Neural progenitor cell (in vitro differentiated cells): ENCODE results near the gene NTM. TPM values are rescaled to one million over a fixed set of nuclear protein-coding genes. Genes with fewer than 3 reads are reported as not detected.

ENCODE experiments used
- DNase-seq: peaks from one replicate; pipeline ENCODE4 v3.0.0-alpha.2; 2016; ENCODE audit warnings: low spot score
- H2AFZ ChIP-seq: fragments of 200-600 bp; sonication (generic); replicated peaks from 2 replicates; pipeline ENCODE4 v1.6.1; 2016; ENCODE audit warnings: antibody characterized with exemption
- H3F3A ChIP-seq: fragments of 200-600 bp; sonication (generic); 2 replicates; pipeline ENCODE4 v1.6.1; 2016; ENCODE audit warnings: antibody characterized with exemption, low read depth
- H3K27ac ChIP-seq: fragments of 200-600 bp; sonication (generic); 2 replicates; pipeline ENCODE4 v1.5.1; 2016; ENCODE audit warnings: mild to moderate bottlenecking
- H3K27me3 ChIP-seq: fragments of 200-600 bp; sonication (generic); 2 replicates; pipeline ENCODE4 v1.6.1; 2016; ENCODE audit warnings: mild to moderate bottlenecking, moderate library complexity
- H3K36me3 ChIP-seq: fragments of 200-600 bp; sonication (generic); 2 replicates; pipeline ENCODE4 v1.5.1; 2016
- H3K4me1 ChIP-seq: fragments of 200-600 bp; sonication (generic); 2 replicates; pipeline ENCODE4 v1.6.1; 2016; ENCODE audit warnings: mixed run types
- H3K4me2 ChIP-seq: fragments of 200-600 bp; sonication (generic); 2 replicates; pipeline ENCODE4 v1.6.1; 2016
- H3K4me3 ChIP-seq: fragments of 200-600 bp; sonication (generic); 2 replicates; pipeline ENCODE4 v1.5.1; 2016
- H3K79me2 ChIP-seq: fragments of 200-600 bp; sonication (generic); 2 replicates; pipeline ENCODE4 v1.6.1; 2016; ENCODE audit warnings: low read depth
- H3K9ac ChIP-seq: fragments of 200-600 bp; sonication (generic); 2 replicates; pipeline ENCODE4 v1.6.1; 2016
- H3K9me3 ChIP-seq: fragments of 200-600 bp; sonication (generic); 2 replicates; pipeline ENCODE4 v1.5.1; 2016; ENCODE audit warnings: low read depth
- H4K20me1 ChIP-seq: fragments of 200-600 bp; sonication (generic); 2 replicates; pipeline ENCODE4 v1.6.1; 2016; ENCODE audit warnings: low read depth
- H3K27ac Mint-ChIP-seq: 3 replicates; pipeline ENCODE4 v1.8.0; 2021; ENCODE audit warnings: mixed read lengths
- H3K27me3 Mint-ChIP-seq: 2 replicates; pipeline ENCODE4 v1.8.0; 2022; ENCODE audit warnings: low read depth, mild to moderate bottlenecking, inconsistent platforms, moderate library complexity, mixed read lengths; ENCODE audit not compliant: insufficient read depth
- H3K36me3 Mint-ChIP-seq: 3 replicates; pipeline ENCODE4 v1.8.0; 2021; ENCODE audit warnings: mixed read lengths
- H3K4me1 Mint-ChIP-seq: 3 replicates; pipeline ENCODE4 v1.8.0; 2021; ENCODE audit warnings: mixed read lengths
- H3K4me3 Mint-ChIP-seq: 3 replicates; pipeline ENCODE4 v1.8.0; 2021; ENCODE audit warnings: mild to moderate bottlenecking, moderate library complexity, mixed read lengths
- H3K9me3 Mint-ChIP-seq: 3 replicates; pipeline ENCODE4 v1.8.0; 2020; ENCODE audit warnings: mixed read lengths
- EZH2 ChIP-seq: fragments of 200-600 bp; sonication (generic); IDR thresholded peaks from 2 replicates; pipeline ENCODE4 v1.6.1; 2017; ENCODE audit warnings: antibody characterized with exemption, mild to moderate bottlenecking, moderate library complexity
- EZH2phosphoT487 ChIP-seq: fragments of 200-600 bp; sonication (generic); IDR thresholded peaks from 2 replicates; pipeline ENCODE4 v1.6.1; 2017; ENCODE audit warnings: antibody characterized with exemption
- total RNA-seq: library from RNA; depleted of rRNA; stranded (reverse); fragments of >200 nt; gene quantifications from 2 replicates; pipeline ENCODE4 v1.2.3, GENCODE V29; 2015; ENCODE audit warnings: low replicate concordance
- TF ChIP-seq, protein P1 (sequence below): fragments of 200-600 bp; sonication (generic); IDR thresholded peaks from 2 replicates; pipeline ENCODE4 v1.5.1; 2017; ENCODE audit warnings: antibody characterized with exemption, mild to moderate bottlenecking

NTM gene
- total RNA-seq, 1 donor from 2014 or later, result 4.3 TPM

DNA sequence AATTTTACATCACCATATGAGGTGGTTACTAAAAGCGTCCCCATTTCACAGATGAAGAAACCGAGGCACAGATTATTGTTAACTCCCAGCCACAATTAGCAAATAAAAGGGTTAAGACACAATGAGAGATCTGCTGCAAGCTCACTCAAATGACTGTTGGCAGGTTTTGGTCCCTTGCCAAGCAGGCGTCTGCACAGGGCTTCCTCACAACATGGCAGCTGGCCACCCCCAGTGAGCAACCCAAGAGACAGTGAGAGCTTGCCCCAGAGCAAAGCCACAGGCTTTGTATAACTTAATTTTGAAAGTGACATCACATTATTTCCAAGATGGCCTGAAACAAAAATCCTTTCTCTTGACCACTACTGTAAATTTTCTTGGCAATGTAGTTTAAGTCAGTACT, 217.6 kb downstream of the NTM start:
- Histone ChIP-seq H3F3A (peaks cover 16% of the 10 kb centered on the region), H2AFZ (no peak overlapping the region), H3K79me2 (no peaks in the 10 kb centered on the region), H3K4me1 (peaks cover 34% of the 10 kb centered on the region), H3K9me3 (no peaks in the 10 kb centered on the region), H3K36me3 (no peaks in the 10 kb centered on the region), H3K4me3 (no peak overlapping the region), H3K9ac (no peak overlapping the region), H3K27ac (no peak overlapping the region), H3K4me2 (no peak overlapping the region), H3K27me3 (no peaks in the 10 kb centered on the region), H4K20me1 (no peaks in the 10 kb centered on the region)
- Mint-ChIP-seq H3K4me3 (no peak overlapping the region), H3K27ac (no peak overlapping the region), H3K9me3 (no peaks in the 10 kb centered on the region), H3K27me3 (no peaks in the 10 kb centered on the region), H3K36me3 (no peaks in the 10 kb centered on the region), H3K4me1 (peaks cover 41% of the 10 kb centered on the region)
- TF ChIP-seq EZH2phosphoT487, result no peak
- TF ChIP-seq, protein P1, sequence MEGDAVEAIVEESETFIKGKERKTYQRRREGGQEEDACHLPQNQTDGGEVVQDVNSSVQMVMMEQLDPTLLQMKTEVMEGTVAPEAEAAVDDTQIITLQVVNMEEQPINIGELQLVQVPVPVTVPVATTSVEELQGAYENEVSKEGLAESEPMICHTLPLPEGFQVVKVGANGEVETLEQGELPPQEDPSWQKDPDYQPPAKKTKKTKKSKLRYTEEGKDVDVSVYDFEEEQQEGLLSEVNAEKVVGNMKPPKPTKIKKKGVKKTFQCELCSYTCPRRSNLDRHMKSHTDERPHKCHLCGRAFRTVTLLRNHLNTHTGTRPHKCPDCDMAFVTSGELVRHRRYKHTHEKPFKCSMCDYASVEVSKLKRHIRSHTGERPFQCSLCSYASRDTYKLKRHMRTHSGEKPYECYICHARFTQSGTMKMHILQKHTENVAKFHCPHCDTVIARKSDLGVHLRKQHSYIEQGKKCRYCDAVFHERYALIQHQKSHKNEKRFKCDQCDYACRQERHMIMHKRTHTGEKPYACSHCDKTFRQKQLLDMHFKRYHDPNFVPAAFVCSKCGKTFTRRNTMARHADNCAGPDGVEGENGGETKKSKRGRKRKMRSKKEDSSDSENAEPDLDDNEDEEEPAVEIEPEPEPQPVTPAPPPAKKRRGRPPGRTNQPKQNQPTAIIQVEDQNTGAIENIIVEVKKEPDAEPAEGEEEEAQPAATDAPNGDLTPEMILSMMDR, result no peak
- no peak for TF ChIP-seq EZH2
- DNase-seq, result no peak

DNA sequence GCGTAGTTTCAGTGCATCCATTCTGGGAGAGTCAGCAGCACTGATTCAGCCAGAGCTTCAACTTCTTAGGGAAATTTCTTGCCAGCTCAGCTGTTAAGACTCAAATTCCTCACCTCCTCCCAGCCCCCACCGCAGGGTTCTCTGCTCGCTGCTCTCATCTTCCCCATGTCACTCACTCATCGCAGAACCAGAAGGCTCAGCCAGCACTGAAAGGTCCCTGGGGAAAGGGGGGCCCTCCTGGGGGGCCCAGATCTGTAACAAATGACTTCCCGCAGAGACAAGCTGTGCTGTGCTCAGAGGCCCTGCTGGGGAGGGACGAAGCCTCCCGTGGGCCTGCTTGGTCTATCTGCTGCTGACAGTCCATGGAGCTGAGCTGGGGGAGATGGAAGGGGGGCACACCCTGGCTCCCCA, 220.6 kb downstream of the NTM start:
- Mint-ChIP-seq H3K27me3 (peaks cover 6% of the 10 kb centered on the region), H3K4me3 (no peak overlapping the region), H3K4me1 (peaks cover 48% of the 10 kb centered on the region), H3K9me3 (no peaks in the 10 kb centered on the region), H3K36me3 (no peaks in the 10 kb centered on the region), H3K27ac (peak overlapping the region; percentile 51)
- Histone ChIP-seq H3K4me1 (peaks cover 46% of the 10 kb centered on the region), H3F3A (peaks cover 22% of the 10 kb centered on the region), H3K4me3 (no peak overlapping the region), H4K20me1 (no peaks in the 10 kb centered on the region), H3K9me3 (no peaks in the 10 kb centered on the region), H3K27ac (no peak overlapping the region), H3K27me3 (no peaks in the 10 kb centered on the region), H2AFZ (no peak overlapping the region), H3K9ac (no peak overlapping the region), H3K79me2 (no peaks in the 10 kb centered on the region), H3K36me3 (no peaks in the 10 kb centered on the region), H3K4me2 (peak overlapping the region; percentile 61)
- no peak for TF ChIP-seq EZH2
- no peak for TF ChIP-seq EZH2phosphoT487
- TF ChIP-seq, protein P1, result no peak
- peak; percentile 49 for DNase-seq

DNA sequence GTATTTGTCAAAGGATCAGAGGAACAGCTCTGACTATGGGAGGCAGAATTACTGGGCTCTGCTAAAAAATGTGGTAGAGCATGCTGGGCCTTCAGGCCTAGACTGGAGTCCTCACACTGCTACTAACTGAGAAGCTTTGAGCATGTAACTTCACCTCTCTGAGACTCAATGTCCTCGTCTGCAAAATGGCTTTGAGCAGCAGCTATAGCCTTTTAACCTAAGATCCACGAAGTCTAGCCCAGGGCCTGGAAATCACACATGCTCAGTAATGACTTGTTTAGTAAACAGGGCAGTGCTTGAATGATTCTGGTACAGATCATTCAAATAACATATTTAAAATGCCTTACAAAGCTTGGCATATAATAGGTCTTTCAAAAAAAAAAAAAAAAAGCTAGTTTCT, 221.7 kb downstream of the NTM start:
- Histone ChIP-seq H3K9ac (no peak overlapping the region), H3K36me3 (no peaks in the 10 kb centered on the region), H2AFZ (no peak overlapping the region), H3K27ac (no peak overlapping the region), H3K79me2 (no peaks in the 10 kb centered on the region), H3K4me2 (no peak overlapping the region), H3K4me1 (peaks cover 52% of the 10 kb centered on the region), H3K27me3 (no peaks in the 10 kb centered on the region), H3K9me3 (no peaks in the 10 kb centered on the region), H4K20me1 (no peaks in the 10 kb centered on the region), H3K4me3 (no peak overlapping the region), H3F3A (peaks cover 23% of the 10 kb centered on the region)
- no peak for TF ChIP-seq EZH2phosphoT487
- TF ChIP-seq, protein P1, result no peak
- no peak for TF ChIP-seq EZH2
- H3K4me3 Mint-ChIP-seq, result no peak overlapping the region
- H3K9me3 Mint-ChIP-seq, result no peaks in the 10 kb centered on the region
- no peaks in the 10 kb centered on the region for H3K36me3 Mint-ChIP-seq
- H3K27ac Mint-ChIP-seq, result no peak overlapping the region
- peaks cover 55% of the 10 kb centered on the region for H3K4me1 Mint-ChIP-seq
- DNase-seq, result no peak
- H3K27me3 Mint-ChIP-seq, result peaks cover 6% of the 10 kb centered on the region
